Bone marrow (tissue), 2 donors: ENCODE measurements around the gene ATRAID.
A peak's percentile ranks its signal among the peaks of the same experiment; 100 is the strongest.
"Not testable (repeated sequence)": the region's sequence is repeated elsewhere in the genome, so short reads cannot be mapped to it uniquely, and the experiment has no call there.

Source experiments
- DNase-seq, 2 donors: peaks; one replicate each; lab custom pipeline; 2025; lab: John Stamatoyannopoulos, UW

The ATRAID gene

GRCh38 chr2:27194538-27195354 lies 17.1 kb upstream of the ATRAID start:
- no peak for DNase-seq

DNA sequence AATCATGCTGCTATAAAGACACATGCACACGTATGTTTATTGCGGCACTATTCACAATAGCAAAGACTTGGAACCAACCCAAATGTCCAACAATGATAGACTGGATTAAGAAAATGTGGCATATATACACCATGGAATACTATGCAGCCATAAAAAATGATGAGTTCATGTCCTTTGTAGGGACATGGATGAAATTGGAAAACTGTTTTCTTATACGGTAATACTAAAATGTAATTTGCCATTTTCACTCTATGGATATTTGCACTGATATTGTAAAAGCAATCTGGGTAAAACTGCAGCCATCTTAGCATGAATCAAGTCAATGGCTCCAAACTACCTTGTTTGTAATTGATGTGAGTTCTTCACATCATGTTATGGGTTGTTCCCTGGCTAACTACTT lies 16.0 kb upstream of the ATRAID start:
- DNase-seq: not testable (repeated sequence)

DNA sequence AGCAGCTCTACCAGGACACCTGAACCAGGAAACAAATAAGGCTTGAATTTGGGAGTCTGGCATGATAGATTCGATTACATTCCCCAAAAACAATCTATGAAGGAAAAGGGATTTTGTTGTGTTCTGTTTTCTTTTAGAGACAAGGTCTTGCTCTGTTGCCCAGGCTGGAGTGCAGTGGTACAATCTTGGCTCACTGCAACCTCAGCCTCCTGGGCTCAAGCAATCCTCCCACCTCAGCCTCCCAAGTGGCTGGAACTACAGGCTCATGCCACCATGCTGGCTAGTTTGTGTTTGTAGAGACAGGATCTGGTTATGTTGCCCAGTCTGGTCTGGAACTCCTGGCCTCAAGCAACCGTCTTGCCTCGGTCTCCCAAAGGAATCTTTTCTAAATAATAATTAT lies 13.8 kb upstream of the ATRAID start:
- DNase-seq: not testable (repeated sequence)

- no peak for DNase-seq
These were observed 13.2 kb upstream of the ATRAID start for GRCh38 chr2:27198627-27199026.

GRCh38 chr2:27199241-27199640 lies 12.6 kb upstream of the ATRAID start:
- DNase-seq: no peak

- DNase-seq: no peak
These were observed 10.2 kb upstream of the ATRAID start for GRCh38 chr2:27201675-27202074.

- no peak for DNase-seq
These were observed 9.0 kb upstream of the ATRAID start for GRCh38 chr2:27202854-27203253.

DNA sequence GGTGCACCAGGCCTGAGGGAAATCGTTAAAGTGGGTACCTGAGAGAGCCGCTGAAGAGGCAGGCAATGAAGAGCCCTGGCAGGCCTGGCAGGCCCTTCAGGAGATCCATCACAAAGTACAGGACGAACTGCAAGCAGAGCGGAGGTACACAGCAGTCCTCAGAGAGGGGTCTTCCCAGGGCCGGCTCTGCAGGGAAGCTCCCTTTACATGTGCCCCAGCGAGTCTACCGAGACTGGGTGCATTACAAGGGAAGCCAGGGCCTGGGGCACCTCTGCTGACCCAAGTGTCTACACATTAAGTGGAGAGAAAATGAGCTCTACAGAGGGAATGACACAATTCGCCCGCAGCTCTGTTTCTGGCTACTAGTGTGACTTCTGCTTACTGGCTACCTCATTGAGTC lies 8.1 kb upstream of the ATRAID start:
- no peak for DNase-seq

DNA sequence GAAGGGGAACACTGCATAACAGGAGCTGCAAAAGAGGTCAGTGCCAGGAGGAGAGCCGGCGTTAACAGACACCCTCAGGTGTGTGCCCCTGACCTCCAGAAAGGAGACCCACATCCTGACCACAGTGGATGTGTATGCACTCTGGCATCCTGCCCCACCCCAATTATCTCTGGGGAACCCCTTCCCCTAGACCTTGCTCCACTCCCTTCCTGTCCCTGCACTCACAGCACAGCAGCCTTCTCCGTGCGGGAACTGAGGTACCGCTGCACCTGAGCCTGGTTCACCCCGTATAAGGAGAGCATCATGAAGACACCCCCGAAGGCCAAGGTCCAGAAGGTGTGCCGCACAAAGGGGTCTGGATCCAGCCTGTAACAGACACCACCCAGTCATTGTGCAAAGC lies 7.3 kb upstream of the ATRAID start:
- DNase-seq: no peak

GRCh38 chr2:27205206-27205605 lies 6.6 kb upstream of the ATRAID start:
- no peak for DNase-seq

- DNase-seq: no peak
These were observed 5.5 kb upstream of the ATRAID start for GRCh38 chr2:27206346-27206745.

- no peak for DNase-seq
These were observed 3.3 kb upstream of the ATRAID start for GRCh38 chr2:27208486-27209050.

GRCh38 chr2:27209621-27210401 lies 2.0 kb upstream of the ATRAID start:
- DNase-seq: no peak

DNA sequence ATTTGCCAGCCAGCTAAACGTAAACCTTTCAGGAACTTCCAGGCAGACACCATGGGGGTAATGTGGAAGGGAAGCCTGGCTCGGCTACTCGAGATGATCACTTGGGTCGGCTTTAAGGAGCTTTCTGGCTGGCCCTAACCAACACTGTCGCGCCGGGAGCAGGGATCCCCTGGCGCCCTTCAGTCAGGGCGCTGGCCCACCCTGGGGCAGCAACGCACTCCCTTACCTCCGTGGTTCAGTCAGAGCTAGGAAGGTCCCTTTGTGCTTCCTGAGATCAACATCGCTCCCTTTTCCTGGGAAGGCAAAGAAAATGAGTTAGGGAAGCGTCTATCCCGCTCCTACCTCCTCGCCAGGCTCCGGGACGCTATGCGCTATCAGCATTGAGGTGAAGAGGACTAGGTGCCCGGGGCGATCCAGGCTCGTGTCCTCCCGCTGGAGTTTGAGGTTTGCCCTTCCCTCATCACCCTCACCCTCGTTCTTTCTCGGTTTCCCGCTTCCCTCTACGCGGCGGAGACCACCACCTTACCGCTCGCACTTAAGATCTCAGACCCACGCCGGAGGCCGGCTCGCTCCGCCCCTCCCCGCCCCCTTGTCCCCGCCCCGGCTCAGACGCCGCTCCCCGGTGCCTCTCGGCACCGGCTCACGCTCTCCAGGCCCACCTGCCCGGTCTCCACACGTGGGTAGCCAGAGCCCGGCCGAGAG lies 449 bp upstream of the ATRAID start:
- no peak for DNase-seq

DNA sequence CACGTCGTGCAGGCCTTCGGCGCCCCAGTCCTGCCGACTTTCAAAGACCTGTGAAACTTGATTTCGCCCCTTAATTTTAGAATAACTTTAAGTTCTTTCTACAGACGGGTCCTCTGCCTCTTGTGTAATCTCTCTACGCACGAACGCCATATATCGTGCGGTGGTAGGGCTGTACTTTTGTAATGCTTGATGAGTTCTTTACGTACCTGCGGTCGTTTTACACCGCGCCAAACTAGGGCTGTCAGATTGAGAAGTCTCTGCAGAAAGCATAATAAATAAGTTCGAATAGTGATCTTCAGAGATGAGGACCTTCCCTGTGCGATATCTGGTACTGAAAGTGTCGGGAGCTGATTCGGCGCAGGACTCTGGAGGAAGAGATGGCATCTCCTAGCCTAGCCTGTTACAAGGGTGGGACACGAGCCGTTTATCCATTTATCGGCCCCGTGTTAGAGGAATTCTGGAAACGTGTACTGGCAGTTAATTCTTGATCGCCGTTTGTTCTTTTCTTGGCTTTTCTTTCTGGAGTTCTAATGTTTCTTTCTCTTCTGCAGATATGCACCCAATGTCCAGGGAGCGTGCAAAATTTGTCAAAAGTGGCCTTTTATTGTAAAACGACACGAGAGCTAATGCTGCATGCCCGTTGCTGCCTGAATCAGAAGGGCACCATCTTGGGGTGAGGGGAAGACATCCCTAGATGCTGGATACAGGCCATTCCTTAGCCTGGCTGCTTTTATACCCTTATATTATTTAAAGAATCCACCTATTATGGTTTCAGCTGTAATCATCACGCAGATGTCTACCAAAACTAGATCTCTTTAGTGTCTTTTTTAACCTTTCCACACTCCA lies 1.0 kb downstream of the ATRAID start:
- DNase-seq: peak in 1 of 2 donors; percentile 24

GRCh38 chr2:27214941-27215340 lies 3.1 kb downstream of the ATRAID start:
- no peak for DNase-seq

DNA sequence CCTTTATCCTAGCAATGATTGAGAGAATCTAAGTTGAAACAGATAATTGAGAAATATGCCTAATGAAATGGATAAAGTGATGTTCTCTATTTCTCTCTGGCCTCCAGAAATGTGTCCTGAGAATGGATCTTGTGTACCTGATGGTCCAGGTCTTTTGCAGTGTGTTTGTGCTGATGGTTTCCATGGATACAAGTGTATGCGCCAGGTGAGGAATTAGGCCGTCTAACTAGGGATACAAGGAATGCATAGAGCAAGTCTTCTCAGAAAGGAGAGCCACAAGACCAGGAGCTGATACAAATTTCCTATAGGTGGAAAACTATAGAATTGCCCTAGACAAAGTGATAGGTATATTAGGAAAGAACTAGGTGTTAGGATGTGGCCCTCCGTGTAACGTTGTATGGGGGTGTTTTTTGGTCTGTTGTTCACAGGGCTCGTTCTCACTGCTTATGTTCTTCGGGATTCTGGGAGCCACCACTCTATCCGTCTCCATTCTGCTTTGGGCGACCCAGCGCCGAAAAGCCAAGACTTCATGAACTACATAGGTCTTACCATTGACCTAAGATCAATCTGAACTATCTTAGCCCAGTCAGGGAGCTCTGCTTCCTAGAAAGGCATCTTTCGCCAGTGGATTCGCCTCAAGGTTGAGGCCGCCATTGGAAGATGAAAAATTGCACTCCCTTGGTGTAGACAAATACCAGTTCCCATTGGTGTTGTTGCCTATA lies 4.7 kb downstream of the ATRAID start:
- no peak for DNase-seq

- DNase-seq: peak; percentile 47 to 72
These were observed 5.6 kb downstream of the ATRAID start, which contains the start of gene CAD for GRCh38 chr2:27217173-27218121. TSS of gene CAD (plus strand) at chr2:27217369. CDS start at chr2:27217552, 183 bp downstream.

- DNase-seq: no peak
These were observed 6.8 kb downstream of the ATRAID start for GRCh38 chr2:27218614-27219013.
